Sciatic nerve (tissue), 2 donors: ENCODE data around the gene P3H2. TPM values are rescaled to one million over a fixed set of nuclear protein-coding genes. Genes with fewer than 3 reads are reported as not detected.
"Not testable (repeated sequence)": the region's sequence is repeated elsewhere in the genome, so short reads cannot be mapped to it uniquely, and the experiment has no call there.

Experiments used
- ATAC-seq: fragments of 200-7000 bp; cut with Tn5 transposase; one replicate; pipeline ENCODE4 v1.9.1; 2020; ENCODE audit warnings: mild to moderate bottlenecking, moderate library complexity
- DNase-seq: peaks from one replicate; pipeline ENCODE4 v3.0.0-alpha.2; 2020; ENCODE audit warnings: low spot score
- intact Hi-C: fragments of 100-400 bp; cut with DNase I; formaldehyde crosslinking; loops from one replicate; pipeline ENCODE4 v1.14.2; 2022
- total RNA-seq: library from RNA; stranded (reverse); fragmentation: NEBNext Ultra II Directional; extraction: Animal tissue kit (Norgen Biotek cat#: 25700); gene quantifications from one replicate; pipeline ENCODE4 v1.2.1, GENCODE V29; 2021
- donor health status: DM: no; HTN: no; CAD: no.
- donor health status: DM: no; HTN: no; CAD: no.

P3H2 gene
- total RNA-seq, 1 donor from 2014 or later = 18.9 TPM

DNA sequence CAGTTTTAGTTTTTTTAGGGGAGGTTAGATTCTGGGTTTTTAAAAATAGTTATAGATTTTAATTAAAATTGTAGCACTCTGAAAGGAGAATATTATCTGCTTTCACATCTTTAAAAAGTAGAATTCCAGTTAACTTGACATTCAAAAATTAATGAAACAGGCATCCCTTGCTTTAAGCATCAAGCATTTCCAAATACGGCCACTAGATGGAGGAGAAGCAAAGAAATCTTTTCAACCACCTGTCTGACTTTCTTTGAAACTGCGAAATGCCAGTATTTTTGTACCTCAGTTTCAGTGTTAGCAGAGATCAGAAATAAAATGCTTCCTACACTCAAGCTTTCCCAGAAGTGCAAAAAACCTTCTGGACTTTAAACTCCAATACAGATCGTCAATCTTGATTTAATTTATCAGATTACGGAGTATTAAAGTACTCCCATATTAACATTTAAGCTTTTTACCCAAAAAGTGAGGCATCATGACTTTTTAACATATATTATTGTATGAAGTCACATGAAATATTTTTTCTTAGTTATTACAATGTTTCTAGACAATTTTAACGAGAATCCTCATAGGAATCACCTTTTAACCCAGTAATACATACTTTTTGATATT lies 153.3 kb downstream of the P3H2 start:
- intact Hi-C loops = loop anchor here (10.0 kb wide), 1 partner anchor 357 kb away; the partner anchor contains the start of gene CLDN1
- ATAC-seq = peak; percentile 57
- DNase-seq = no peak

GRCh38 chr3:189966843-189967242 lies 153.9 kb downstream of the P3H2 start:
- DNase-seq (no peak), ATAC-seq (no peak)
- intact Hi-C loops = loop anchor here (10.0 kb wide), 1 partner anchor 358 kb away; the partner anchor contains the start of gene CLDN1

GRCh38 chr3:189964623-189965332 lies 155.9 kb downstream of the P3H2 start:
- intact Hi-C loops = loop anchor here (5.0 to 10.0 kb wide), 2 partner anchors 233 to 360 kb away; partner anchors contain the start of gene CLDN1
- DNase-seq = no peak
- no peak for ATAC-seq

DNA sequence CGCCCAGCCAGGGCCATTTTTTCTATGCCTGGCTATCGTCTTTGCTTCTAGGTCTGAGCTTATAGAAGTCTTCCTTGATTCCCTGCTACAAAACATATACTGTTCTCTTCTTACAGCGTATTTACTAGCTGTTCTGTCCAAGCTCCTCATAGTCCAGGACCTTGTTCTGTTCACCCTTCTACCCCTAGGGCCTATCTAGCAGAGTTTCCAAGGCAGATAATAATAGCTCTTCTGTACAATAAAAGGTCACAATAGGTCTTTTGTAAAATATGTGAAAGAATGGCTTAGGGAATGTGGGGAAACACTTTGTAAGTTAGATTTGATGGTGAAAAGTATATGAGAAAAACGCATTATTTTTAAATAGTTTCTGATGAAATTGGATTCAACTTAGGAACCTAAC lies 158.2 kb downstream of the P3H2 start:
- intact Hi-C loops = loop anchor here (5.0 to 10.0 kb wide), 2 partner anchors 235 to 362 kb away; partner anchors contain the start of gene CLDN1
- ATAC-seq = no peak
- no peak for DNase-seq

- DNase-seq = peak; percentile 88
- ATAC-seq = peak; percentile 86
- intact Hi-C loops = loop anchor here (5.0 to 10.0 kb wide), 2 partner anchors 236 to 363 kb away; partner anchors contain the start of gene CLDN1
These were observed 159.1 kb downstream of the P3H2 start for GRCh38 chr3:189961522-189962161.

GRCh38 chr3:189961086-189961485 lies 159.6 kb downstream of the P3H2 start:
- intact Hi-C loops = loop anchor here (5.0 to 10.0 kb wide), 2 partner anchors 236 to 364 kb away; partner anchors contain the start of gene CLDN1
- DNase-seq, ATAC-seq: not testable (repeated sequence)

DNA sequence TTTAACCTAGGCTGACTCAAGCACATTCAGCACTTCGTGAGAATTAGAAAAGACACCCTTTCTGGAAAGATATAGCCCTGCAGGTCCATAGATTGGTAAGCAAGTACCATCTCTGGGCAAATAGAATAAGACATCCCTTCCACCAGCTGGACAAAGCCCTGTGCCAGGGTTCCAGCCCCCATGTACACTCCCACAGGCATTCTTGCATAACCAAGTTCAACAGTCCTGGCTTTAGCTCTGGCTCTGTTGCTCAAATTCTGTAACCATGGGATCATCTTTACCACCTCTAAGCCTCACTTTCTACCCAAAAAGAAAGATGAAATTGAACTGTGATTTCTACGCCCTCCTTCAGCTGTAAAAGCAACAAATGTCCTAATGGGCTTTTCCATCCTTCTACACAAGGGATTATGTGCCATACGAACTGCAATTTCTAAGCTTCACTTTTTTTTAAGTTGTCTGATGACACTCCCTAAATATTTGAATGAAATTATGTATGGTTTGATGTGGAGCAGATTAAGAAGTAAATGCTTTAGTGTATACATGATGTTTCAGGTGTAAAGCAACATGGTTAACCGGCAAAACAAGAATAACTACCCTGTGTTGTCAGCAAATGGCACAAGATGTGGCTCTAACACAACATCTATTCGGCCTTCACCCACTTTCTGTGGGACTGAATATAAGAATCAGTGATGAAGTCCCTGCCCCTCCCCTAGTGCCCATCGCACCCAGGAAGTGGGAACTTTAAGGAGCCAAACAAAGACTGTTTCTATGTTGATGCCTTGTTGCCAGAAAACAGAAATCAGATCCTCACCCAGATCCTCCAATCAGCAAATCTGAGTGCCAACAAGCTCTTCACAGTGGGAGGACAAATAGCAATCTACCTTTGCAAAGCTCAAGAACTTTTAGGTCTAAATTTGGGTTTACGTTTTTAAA lies 165.7 kb downstream of the P3H2 start:
- intact Hi-C loops = no loop called here
- ATAC-seq = peak; percentile 72
- DNase-seq = no peak

DNA sequence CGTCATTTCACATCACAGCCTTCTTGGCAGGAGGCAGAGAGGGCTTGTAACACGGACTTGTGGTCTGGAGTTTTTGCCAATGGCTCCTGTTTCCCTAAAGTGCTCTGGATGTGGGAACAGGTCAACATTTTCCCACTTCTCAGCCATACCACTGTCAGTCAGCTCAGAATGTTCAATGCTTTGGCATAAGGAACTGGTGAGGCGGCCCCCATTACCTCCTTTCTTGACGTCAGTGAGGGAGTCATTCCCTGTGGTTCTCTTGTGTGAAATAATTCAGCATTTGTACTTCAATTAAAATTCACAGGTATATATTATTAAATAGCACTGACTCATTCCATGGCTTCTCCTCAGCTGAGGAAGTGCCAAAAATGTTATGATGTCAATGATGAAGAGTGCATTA lies 167.1 kb downstream of the P3H2 start:
- intact Hi-C loops = no loop called here
- ATAC-seq = peak; percentile 37
- DNase-seq = no peak

GRCh38 chr3:189952272-189952671 lies 168.4 kb downstream of the P3H2 start:
- no peak for DNase-seq
- intact Hi-C loops = no loop called here
- no peak for ATAC-seq

DNA sequence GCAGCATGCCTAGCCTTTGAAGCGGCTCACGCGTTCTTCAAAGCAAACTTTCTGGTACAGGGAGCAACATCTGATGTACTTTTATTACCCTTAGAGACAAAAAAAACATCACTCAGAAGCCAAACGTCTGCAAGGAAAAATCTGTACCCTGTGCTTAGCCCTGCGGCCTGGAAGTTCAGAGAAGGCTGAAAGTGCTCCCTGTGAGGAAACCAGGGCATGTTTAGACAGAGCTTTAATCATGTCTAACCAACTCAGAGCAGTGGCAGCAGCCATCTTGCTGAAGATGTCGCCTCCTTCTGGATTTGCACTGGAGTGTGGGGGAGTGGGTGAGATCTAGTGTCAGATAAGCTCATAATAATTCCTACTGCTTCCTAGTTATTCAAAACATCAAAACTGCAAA lies 170.4 kb downstream of the P3H2 start:
- intact Hi-C loops = no loop called here
- DNase-seq = no peak
- ATAC-seq = no peak

GRCh38 chr3:189949580-189949979 lies 171.1 kb downstream of the P3H2 start:
- intact Hi-C loops = no loop called here
- ATAC-seq (no peak), DNase-seq (no peak)

GRCh38 chr3:189948724-189949045 lies 172.0 kb downstream of the P3H2 start:
- DNase-seq (no peak), ATAC-seq (no peak)
- intact Hi-C loops = no loop called here

- intact Hi-C loops = no loop called here
- DNase-seq = no peak
- ATAC-seq = no peak
These were observed 172.6 kb downstream of the P3H2 start for GRCh38 chr3:189947948-189948723.

DNA sequence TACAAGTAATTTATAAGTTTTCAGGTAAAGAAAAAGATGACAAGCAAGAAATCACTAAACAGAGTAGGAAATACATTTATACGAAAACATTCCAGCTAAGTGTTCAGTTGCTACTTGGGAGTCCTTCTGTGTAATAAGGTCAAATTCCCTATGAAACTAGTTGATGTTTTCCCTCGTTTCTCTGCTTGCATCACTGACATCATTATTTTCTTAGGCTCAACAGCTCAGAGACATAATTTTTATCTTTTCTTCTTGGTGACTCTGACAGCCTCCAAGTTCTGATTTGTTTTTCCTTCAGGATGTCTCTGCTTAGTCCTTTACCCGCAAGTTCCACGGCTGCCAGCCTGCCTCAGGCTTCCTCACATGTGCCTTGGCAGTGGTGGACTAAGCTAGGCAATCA lies 173.6 kb downstream of the P3H2 start:
- DNase-seq (no peak), ATAC-seq (no peak)
- intact Hi-C loops = no loop called here

- ATAC-seq (no peak), DNase-seq (no peak)
- intact Hi-C loops = no loop called here
These were observed 174.6 kb downstream of the P3H2 start for GRCh38 chr3:189945935-189946709.

- intact Hi-C loops = no loop called here
- DNase-seq (no peak), ATAC-seq (no peak)
These were observed 176.2 kb downstream of the P3H2 start for GRCh38 chr3:189944285-189945145.

DNA sequence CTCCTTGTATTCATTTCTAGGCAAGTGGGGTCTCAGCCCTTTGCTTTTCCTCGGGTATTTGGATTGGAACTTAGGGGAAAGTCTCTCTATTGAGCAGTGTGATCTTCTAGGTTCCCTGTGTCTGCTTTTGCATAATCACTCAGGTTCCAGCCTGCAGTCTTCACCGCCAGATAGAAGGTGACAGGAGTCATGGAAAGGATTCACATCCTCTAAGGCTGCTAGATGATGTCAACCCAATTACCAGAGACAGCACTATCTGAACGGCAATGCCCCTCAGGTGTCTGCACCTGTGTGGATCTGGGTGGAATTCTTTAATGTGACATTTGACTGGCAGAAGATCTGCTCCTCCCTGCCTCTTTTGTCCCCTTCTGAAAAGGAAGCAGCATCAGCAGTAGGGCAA lies 177.7 kb downstream of the P3H2 start:
- DNase-seq = no peak
- no peak for ATAC-seq
- intact Hi-C loops = no loop called here
